PC-9 (cell line): Measurements from ENCODE around the gene NKPD1.

Experiments
- EZH2 ChIP-seq: fragments of 200-600 bp; sonication (generic); IDR thresholded peaks from 2 replicates; pipeline ENCODE4 v1.8.0; 2017; ENCODE audit warnings: antibody characterized with exemption, low read depth
- TF ChIP-seq, protein P1 (sequence below): fragments of 200-600 bp; sonication (generic); conservative IDR thresholded peaks from 2 replicates; pipeline ENCODE4 v1.6.1; 2017; ENCODE audit warnings: mixed run types, antibody characterized with exemption, mild to moderate bottlenecking, moderate library complexity

DNA sequence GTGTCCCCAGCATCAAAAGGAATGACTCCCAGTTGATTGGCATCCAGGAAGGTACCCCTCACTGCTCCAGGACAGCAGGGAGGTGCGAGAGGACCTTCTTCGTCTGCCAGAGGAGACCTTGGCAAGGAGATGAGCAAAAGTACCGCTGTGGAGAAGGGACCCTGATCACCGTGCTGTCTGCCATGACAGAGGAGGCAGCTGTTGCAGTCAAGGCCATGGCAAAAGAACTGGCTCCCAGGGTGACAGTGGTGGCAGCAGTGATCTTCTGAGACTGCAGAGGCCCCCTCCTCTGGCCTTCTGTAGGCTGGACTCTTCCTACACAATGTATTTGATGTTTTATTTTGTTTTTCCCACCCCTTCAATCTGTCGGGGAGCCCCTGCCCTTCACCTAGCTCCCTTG lies 32.0 kb downstream of the NKPD1 start:
- TF ChIP-seq, protein P1, sequence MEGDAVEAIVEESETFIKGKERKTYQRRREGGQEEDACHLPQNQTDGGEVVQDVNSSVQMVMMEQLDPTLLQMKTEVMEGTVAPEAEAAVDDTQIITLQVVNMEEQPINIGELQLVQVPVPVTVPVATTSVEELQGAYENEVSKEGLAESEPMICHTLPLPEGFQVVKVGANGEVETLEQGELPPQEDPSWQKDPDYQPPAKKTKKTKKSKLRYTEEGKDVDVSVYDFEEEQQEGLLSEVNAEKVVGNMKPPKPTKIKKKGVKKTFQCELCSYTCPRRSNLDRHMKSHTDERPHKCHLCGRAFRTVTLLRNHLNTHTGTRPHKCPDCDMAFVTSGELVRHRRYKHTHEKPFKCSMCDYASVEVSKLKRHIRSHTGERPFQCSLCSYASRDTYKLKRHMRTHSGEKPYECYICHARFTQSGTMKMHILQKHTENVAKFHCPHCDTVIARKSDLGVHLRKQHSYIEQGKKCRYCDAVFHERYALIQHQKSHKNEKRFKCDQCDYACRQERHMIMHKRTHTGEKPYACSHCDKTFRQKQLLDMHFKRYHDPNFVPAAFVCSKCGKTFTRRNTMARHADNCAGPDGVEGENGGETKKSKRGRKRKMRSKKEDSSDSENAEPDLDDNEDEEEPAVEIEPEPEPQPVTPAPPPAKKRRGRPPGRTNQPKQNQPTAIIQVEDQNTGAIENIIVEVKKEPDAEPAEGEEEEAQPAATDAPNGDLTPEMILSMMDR, result no peak
- no peak for TF ChIP-seq EZH2
